GM19240 (cell line): Measurements from ENCODE around the gene MYBPC2.

Experiments
- DNase-seq: peaks from one replicate; pipeline ENCODE4 v3.0.0; 2011; ENCODE audit warnings: low spot score; ENCODE audit not compliant: insufficient read length

MYBPC2 gene

DNA sequence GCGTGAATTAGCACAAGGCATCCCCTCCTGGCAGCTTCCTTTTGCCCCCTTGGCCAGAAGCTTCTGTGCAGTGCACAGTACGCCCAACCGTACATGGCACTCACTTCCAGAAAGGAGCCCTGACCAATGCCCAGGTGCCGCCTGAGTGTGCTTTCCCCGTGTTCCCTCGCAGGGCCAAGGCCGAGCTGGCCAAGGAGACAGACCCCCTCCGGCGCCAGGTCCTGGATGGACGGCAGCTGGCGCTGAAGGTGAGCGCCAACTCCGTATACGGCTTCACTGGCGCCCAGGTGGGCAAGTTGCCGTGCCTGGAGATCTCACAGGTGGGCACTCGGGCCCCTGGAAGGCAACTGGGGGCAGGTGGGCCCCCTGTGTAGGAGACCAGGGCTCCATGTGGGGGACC, 23.3 kb upstream of the MYBPC2 start:
- DNase-seq = no peak

DNA sequence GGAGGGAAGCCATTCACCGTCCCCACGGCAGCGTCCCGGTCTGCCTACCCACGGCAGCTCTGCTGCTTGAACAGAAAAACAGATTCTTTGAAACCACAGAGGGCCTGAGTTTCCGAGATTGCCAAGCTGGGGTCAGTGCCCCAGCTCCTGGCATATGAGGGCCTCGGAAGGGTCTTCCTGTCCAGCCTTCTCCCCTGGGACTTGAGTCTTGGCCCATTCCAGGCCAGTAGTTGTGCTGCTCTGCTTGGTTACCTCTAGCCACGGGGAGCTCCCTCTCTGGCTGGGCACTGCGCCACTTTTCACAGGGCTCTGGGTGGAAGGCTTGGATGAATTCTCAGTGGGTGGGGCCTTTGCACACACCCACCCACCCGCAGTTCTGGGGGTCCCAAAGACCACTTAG, 22.6 kb upstream of the MYBPC2 start:
- no peak for DNase-seq

DNA sequence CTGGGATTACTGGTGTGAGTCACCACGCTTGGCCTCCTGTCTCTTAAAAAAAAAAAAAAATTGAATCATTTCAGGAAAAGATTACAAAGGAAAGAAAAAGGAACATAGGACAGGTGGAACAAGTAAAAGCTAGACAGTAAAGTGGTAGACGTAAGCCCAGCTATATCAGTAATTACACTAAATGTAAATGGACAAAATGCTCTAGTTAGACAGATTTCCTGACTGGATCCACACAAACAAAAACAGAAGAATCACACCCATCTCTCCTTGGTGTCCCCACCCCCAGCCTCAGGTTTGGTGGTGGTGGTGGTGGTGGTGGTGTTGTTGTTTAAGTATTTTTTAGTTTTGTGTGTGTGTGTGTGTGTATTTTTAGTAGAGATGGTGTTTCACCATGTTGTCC, 20.3 kb upstream of the MYBPC2 start:
- no peak for DNase-seq

DNA sequence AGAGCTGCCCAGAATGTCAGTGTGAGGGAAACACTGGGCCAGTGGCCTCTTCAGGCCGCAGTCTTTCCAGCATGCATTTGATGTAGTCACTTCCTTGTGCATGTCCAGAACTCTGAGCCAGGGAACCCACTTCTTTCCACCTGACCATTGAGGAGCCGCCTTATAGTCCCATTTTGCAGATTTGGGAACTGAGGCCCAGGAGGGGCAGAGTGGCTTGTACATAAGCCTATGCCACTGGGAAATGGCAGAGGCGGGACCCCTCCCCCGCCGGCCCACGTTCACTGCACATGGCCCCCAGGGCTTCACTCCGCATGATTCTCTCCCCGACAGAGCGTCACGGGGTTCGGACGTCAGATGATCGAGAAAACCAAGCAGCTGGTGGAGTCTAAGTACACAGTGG, 19.6 kb upstream of the MYBPC2 start:
- DNase-seq = no peak

DNA sequence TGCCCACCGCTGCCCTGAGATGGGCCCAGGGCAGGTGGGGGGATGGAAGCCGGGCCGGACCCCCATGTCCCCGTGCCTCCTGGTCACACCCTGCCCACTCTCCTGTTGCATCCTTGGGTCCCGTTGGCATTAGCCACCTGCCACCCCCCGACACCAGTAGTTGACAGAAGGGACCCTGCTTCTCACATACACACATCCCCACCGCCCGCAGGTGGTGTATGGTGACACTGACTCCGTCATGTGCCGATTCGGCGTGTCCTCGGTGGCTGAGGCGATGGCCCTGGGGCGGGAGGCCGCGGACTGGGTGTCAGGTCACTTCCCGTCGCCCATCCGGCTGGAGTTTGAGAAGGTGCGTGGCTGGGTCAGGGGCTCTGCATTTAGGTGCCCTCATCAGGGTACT, 19.2 kb upstream of the MYBPC2 start:
- no peak for DNase-seq

DNA sequence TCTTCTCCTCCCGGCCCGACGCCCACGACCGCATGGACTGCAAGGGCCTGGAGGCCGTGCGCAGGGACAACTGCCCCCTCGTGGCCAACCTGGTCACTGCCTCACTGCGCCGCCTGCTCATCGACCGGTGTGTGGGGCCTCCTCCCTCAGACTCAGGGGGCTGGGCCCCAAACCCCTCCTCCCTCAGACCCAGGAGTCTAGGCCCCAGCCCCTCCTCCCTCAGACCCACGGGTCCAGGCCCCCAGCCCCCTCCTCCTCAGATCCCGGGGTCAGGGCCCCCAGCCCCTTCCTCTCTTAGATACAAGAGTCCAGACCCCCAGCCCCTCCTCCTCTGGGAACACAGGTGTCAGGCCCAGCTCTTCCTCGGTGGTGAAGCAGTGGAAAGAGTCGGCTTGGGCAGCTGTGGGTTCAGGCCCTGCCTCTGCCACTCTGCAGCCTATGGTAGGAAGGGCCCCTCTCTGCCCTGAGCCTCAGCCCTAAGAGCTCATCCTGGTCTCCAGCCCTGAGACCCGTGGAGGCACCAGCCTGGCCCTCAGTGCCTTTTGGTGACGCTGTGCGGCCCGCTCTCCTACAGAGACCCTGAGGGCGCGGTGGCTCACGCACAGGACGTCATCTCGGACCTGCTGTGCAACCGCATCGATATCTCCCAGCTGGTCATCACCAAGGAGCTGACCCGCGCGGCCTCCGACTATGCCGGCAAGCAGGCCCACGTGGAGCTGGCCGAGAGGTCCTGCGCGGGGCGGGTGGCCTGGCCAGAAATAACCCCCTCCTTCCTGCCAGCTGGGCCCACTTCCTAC, 17.6 kb upstream of the MYBPC2 start:
- DNase-seq = peak; percentile 87

DNA sequence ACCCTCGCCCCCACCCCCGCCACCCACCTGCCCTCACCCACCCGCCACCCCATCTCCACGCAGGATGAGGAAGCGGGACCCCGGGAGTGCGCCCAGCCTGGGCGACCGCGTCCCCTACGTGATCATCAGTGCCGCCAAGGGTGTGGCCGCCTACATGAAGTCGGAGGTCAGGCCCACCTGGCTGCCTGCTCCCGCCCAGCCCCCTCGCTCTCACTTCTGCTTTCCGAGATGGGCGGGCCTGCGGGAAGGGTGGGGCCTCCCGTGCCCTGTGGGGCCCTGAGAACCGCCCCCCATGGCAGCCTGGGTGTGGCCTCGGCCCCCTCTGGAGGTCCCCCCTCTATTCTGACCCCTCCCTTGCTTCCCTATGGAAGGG, 17.0 kb upstream of the MYBPC2 start:
- DNase-seq = peak; percentile 87

DNA sequence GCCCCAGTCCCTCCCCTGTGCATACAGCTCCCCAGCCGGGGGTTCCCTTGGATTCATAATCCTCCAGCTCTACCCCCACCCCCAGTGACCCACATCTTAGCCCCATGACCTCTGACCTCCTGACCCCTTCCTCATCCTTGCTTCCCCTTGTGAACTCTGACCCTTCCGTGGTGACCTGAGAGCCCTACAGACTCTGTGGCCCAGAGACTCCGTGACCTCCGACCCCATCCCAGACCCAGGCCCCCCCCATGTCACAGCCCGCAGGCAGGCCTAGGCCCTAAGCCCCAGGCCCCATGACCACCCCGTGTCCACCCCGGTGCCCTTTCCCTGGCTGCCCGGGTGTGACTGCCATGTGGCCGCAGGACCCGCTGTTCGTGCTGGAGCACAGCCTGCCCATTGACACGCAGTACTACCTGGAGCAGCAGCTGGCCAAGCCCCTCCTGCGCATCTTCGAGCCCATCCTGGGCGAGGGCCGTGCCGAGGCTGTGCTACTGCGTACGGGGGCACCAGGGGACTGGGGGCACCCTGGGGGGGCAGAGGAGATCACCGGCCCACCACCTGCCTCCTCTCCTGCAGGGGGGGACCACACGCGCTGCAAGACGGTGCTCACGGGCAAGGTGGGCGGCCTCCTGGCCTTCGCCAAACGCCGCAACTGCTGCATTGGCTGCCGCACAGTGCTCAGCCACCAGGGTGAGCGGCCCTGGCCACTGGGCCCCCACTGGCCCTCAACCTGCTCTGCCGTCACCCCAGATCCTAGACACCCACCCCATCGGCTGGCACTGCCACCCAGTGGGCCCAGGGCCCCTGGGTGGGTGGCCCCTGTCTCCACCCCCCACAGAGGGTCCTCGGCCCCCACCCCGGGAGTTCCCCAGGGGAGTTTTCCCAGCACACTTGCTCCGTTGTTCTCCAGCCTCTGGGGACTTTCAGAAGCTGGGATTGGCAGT, 16.4 kb upstream of the MYBPC2 start:
- DNase-seq = no peak

DNA sequence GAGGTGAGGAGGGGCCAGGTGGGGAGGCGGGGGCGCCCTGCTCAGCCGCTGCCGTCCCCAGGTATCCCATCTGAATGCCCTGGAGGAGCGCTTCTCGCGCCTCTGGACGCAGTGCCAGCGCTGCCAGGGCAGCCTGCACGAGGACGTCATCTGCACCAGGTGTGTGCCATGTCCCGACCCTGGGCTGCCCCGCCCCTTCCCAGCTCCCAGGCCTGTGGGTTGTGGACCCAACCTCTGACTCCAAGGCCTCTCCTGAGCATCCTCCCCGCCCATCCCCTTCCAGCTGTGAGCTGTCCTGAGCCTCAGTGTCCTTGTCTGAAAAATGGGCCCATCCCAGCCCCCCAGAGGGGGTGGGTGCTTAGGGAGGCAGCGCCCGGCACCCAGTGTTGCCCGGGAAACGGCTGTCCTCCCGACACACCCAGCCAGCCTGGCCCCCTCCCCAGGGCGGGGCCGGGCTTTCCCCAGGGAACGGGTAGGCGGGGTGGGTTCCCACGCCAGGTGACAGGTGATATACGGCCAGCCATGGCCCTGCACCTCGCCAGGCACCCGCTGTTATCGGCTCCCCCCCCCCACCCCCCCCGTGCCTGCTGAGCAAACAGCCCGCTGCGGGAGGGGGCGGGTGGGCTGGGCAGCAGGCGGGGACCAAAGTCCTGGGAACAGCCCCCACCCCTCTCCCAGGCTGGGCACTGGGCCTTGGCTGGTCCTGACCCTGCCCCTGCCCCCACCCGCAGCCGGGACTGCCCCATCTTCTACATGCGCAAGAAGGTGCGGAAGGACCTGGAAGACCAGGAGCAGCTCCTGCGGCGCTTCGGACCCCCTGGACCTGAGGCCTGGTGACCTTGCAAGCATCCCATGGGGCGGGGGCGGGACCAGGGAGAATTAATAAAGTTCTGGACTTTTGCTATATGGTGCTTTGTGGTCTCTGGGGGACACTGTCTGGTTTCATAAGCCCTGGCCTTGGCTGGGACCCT, 15.3 kb upstream of the MYBPC2 start:
- no peak for DNase-seq

DNA sequence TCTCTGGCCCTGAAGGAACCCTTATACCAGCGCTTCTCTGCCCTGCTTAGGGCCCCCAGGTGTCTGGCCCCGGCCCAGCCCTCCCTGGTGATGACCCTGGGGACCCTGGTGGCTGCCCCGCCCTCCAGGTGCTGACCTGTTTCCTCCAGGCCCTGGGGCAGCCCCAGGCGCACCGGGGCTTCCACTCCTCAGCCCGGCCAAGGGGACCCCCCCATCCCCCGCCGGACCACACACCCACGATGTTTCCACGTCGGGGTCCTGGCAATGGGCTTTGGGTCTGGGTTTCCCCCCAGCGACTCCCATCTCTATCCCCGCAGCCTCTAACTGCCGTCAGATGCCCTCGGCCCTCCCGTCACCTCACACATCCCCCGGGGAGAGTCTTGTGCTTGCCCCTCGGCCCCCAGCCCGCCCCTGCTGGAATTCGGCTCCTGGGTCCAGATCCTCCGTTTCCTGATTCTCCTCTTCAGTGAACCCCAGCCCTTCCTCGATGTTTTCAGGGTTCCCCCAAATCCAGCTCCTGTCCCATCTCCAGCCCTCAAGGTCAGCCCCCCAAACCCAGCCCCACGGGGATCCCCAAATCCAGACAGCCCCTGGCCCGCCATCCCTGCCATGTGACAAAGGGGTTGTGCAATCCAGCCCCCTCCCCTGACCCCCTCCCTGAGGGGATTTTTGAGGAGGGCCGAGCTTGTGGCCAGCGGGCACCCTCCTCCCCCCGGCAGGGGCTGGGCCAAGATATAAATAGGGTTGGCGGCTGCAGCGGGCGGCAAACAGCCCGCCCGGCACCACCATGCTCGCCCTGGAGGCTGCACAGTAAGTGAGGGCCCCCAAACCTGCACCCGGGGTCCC, 14.3 kb upstream of the MYBPC2 start, which contains the start of gene SPIB:
Gene SPIB (plus strand): TSS at position 763 of the 846 bp plus-strand sequence. CDS start 25 bp downstream, at position 788.
- no peak for DNase-seq

DNA sequence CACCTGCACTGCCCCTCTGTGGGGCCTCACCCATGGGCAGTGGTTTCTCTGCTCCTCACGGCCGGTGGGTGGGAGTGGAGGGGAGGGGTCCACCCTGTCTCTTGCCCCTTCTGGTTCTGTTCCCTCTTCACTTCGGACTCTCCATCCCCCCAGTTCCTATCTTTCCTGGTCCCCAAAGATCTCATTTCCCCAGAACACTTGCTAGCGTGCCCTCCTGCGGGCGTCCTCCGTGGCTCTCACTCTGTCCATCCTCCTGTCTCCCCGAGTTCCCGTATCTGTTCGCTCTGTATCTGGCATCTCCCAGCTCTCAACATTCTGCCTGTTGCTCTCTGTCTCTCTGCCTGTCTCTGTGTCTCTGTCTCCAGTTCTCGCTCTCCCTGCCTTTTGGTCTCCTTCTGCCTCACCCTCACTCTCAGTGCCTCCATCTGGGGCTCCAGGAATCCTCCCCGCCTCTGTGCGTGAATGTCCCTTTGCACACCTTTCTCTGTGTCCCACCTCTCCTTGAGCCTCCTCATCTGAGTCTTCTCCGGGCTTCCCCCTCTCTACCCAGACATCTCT, 13.6 kb upstream of the MYBPC2 start:
- no peak for DNase-seq

DNA sequence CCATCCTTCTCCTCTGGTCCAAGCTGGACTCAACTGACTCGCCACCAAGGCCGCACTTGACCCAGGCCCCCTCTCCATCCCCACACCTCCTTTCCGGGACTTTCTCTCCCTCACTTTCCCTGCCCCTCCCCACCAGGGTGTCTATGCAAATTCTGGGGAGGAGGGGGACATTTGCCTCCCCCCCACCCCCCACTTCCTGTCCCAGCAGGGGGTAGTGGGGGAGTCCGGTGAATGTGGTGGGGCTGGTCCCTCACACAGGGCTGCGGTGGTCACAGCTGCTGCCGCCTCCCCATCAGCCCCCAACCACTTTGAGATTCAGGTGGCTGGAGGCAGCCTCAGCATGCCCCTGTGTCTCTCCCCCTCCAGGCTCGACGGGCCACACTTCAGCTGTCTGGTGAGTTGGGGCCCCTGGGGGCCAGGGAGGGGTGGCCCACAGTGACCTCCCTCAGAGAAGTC, 13.1 kb upstream of the MYBPC2 start:
- DNase-seq = no peak

DNA sequence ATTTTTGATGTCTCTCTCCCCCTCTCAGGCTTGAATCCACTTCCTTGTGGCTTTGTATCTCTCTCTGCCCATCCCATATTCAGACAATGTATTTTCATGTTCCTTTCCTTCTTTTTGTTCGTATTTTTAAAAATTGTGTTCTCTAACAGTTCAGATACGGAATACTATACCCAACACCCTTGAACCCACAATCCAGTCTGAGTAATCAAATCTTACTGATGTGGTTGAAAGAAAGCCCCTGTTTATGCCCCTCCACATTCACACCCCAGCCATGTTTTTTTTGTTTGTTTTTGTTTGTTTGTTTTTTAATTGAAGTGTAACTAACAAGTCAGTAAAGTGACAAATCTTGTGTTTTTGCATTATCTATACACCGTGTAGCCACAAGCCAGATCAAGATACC, 12.6 kb upstream of the MYBPC2 start:
- no peak for DNase-seq

DNA sequence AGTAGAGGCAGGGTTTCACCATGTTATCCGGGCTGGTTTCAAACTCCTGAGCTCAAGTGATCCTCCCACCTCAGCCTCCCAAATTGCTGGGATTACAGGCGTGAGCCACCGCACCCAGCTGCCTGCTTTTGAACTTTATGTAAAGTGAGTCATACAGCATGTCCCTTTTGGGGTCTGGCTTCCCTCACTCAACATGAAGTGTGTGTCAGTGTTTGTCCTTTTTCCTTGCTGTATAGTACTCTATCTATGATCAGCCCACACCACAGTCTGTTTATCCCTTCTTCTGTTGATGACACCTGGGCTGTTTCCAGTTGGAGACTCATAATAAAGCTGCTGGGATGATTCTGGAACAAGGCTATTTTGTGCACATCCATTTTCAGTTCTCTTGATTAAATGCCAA, 11.9 kb upstream of the MYBPC2 start:
- no peak for DNase-seq

DNA sequence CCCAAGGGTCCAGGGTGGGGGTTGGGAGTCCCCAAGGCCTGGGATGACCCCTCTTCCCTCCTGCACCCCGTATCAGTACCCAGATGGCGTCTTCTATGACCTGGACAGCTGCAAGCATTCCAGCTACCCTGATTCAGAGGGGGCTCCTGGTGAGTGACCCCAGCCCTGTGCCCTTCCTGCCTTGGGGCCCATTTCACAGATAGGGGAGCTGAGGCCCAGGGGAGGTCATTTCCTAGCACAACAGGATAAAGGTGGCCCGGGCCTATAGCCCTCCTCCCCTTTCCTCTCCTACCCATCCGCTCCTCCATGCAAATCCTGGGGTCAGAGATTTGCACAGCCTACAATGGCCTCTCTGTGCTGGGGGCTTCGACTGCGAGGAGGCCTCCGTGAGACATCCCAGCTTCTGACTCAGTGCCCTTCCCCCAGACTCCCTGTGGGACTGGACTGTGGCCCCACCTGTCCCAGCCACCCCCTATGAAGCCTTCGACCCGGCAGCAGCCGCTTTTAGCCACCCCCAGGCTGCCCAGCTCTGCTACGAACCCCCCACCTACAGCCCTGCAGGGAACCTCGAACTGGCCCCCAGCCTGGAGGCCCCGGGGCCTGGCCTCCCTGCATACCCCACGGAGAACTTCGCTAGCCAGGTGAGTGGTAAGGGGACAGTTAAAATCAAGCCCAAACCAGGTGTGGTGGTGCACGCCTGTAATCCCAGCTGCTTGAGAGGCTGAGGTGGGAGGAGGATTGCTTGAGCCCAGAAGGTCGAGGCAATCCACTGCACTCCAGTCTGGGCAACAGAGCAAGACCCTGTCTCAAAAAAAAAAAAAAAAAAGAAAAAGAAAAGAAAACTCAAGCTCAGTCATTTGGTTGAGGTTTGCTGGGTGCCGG, 10.1 kb upstream of the MYBPC2 start:
- DNase-seq = no peak

DNA sequence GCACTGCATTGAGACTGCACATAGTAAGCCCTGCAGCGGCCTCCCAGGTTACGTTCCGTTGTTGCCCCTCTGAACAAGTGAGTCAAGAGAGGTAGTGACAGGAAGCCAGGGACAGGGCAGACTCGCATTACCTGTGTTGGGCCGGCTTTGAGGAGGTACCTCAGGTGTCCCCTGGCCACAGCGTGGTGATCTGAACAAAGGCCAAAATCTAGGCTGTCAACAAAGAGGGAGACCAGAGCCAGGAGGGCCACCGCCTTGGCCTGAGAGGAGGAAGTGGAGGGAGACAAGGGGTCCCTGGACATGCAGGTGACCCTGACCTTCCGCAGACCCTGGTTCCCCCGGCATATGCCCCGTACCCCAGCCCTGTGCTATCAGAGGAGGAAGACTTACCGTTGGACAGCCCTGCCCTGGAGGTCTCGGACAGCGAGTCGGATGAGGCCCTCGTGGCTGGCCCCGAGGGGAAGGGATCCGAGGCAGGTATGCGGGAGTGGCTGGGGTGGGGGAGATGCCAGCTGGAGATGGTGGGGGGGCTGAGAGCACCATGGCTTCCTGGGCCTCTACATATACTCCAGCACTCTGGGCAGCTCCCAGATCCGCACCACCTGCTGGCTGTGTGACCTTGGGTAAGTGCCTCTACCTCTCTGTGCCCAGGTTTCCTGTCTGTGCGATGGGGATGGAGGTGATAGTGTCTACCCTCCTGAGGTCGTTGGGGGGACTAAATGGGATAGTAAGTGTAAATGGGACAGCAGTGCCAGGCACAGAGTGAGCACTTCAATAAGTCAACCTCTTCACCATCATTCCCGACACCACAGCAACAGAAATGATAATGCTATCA, 9.2 kb upstream of the MYBPC2 start:
- DNase-seq = no peak

DNA sequence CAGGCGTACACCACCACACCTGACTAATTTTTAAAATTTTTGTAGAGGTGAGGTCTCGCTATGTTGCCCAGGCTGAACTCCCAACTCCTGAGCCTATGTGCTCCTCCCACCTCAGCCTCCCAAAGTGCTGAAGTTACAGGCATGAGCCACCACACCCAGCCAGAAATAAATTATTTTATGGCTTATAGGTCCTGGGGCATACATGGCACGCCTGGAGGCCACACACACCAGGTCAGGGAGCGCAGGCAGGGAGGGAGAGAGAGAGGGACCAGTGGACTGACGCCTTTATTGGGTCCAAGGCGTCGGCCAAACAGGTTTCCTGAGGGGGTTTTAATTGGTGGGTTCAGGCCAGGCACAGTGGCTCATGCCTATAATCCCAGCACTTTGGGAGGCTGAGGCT, 7.1 kb upstream of the MYBPC2 start:
- no peak for DNase-seq

DNA sequence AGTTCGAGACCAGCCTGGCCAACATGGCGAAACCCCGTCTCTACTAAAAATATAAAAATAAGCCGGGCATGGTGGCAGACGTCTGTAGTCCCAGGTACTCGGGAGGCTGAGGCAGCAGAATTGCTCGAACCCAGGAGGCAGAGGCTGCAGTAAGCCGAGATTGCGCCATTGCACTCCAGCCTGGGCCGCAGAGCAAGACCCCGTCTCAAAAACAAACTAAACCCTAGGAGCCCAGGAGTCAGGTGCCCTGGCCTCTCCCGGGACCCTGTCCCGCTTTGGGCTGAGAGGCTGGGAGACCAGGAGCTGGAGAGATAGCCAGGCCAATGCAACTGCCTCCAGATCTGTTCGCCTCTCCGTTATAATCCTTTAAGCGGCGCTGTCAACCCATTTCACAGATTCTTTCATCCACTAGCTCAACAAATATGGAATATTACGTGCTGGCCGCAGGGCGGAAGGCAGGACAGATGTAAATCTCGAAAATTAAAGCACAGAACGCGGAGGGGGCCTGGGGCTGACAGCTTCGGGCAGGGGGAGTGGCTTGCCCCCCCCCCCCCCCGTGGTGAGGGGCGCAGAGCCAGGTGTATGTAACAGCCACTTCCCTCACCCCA, 5.3 kb upstream of the MYBPC2 start:
- DNase-seq = no peak
